Measurements from ENCODE around the gene ADIRF.
"Not testable (repeated sequence)": the region's sequence is repeated elsewhere in the genome, so short reads cannot be mapped to it uniquely, and the experiment has no call there.

The ADIRF gene
- long read RNA-seq, donor 1, transcript ADIRF-201 (3 exons, 917 nt), result major isoform, 79 of 81 reads
- long read RNA-seq, donor 1, partial matches to known transcripts, result 0 of 81 reads
- long read RNA-seq, donor 1, other reads (novel, unspliced or antisense), result 0 of 81 reads
- long read RNA-seq, donor 2, transcript ADIRF-201 (3 exons, 917 nt), result major isoform, 23 of 23 reads
- long read RNA-seq, donor 2, partial matches to known transcripts, result 0 of 23 reads
- long read RNA-seq, donor 2, other reads (novel, unspliced or antisense), result 0 of 23 reads
- long read RNA-seq, donor 3, transcript ADIRF-201 (3 exons, 917 nt), result major isoform, 21 of 21 reads
- long read RNA-seq, donor 3, partial matches to known transcripts, result 0 of 21 reads
- long read RNA-seq, donor 3, other reads (novel, unspliced or antisense), result 0 of 21 reads
- long read RNA-seq, donor 4, transcript ADIRF-201 (3 exons, 917 nt), result major isoform, 25 of 26 reads
- long read RNA-seq, donor 4, partial matches to known transcripts, result 0 of 26 reads
- long read RNA-seq, donor 4, other reads (novel, unspliced or antisense), result 0 of 26 reads
- long read RNA-seq, donor 5, transcript ADIRF-201 (3 exons, 917 nt), result major isoform, 13 of 13 reads
- long read RNA-seq, donor 5, partial matches to known transcripts, result 0 of 13 reads
- long read RNA-seq, donor 5, other reads (novel, unspliced or antisense), result 0 of 13 reads
- long read RNA-seq, donor 6, transcript ADIRF-201 (3 exons, 917 nt), result major isoform, 27 of 29 reads
- long read RNA-seq, donor 6, partial matches to known transcripts, result 0 of 29 reads
- long read RNA-seq, donor 6, other reads (novel, unspliced or antisense), result 0 of 29 reads
- long read RNA-seq, donor 7, transcript ADIRF-201 (3 exons, 917 nt), result major isoform, 68 of 70 reads
- long read RNA-seq, donor 7, partial matches to known transcripts, result 0 of 70 reads
- long read RNA-seq, donor 7, other reads (novel, unspliced or antisense), result 0 of 70 reads
- long read RNA-seq, donor 8, transcript ADIRF-201 (3 exons, 917 nt), result major isoform, 17 of 17 reads
- long read RNA-seq, donor 8, partial matches to known transcripts, result 0 of 17 reads
- long read RNA-seq, donor 8, other reads (novel, unspliced or antisense), result 0 of 17 reads

- peak; percentile 56 for DNase-seq
Measured at GRCh38 chr10:86968271-86968993, at the start of gene ADIRF. Gene ADIRF (plus strand): TSS chr10:86968482. CDS start chr10:86968545, 63 bp downstream.

DNA sequence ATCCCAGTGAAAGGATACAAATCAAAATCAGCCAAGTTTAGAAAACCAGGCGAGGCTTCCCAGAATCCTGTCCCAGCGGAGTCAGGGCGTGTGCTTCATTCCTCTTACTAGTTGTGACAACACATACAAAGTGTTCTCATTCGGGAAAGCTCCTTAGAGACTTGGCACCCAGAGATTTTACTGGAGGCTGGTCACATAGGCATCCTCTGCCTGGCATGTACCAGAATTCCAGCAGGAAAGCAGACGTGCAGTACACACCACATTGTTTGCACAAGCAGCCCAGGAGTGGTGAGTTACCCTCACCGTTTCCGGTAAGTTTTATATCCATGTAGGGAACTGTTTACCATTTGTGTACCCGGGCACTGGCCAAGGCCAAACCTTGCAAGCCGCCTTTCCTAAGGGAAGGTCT, 45.7 kb upstream of the ADIRF start:
- no peak for DNase-seq

GRCh38 chr10:86929468-86930380, 38.6 kb upstream of the ADIRF start:
- no peak for DNase-seq

GRCh38 chr10:86931872-86932271, 36.4 kb upstream of the ADIRF start:
- DNase-seq, result no peak

DNA sequence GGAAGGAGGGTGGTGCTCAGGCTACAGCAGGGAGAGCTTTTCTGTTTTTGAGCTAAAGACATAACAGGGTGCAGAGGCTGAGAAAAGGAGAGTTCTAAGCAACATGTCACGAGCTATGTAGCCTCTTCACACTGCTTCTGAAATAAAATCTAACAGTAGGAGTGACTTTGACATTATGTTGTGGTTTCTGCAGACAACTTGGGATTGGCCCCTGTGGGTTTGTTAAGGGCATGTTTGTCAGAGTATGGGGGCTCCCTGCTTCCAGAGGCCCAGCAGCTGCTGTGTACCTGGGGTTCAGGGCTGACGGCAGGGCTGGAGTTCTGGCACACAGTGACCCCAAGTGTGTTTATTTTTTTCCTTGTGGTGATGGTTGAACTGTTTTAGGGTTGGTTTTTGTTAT, 35.6 kb upstream of the ADIRF start:
- no peak for DNase-seq

GRCh38 chr10:86934162-86934711, 34.0 kb upstream of the ADIRF start:
- DNase-seq, result not testable (repeated sequence)

DNA sequence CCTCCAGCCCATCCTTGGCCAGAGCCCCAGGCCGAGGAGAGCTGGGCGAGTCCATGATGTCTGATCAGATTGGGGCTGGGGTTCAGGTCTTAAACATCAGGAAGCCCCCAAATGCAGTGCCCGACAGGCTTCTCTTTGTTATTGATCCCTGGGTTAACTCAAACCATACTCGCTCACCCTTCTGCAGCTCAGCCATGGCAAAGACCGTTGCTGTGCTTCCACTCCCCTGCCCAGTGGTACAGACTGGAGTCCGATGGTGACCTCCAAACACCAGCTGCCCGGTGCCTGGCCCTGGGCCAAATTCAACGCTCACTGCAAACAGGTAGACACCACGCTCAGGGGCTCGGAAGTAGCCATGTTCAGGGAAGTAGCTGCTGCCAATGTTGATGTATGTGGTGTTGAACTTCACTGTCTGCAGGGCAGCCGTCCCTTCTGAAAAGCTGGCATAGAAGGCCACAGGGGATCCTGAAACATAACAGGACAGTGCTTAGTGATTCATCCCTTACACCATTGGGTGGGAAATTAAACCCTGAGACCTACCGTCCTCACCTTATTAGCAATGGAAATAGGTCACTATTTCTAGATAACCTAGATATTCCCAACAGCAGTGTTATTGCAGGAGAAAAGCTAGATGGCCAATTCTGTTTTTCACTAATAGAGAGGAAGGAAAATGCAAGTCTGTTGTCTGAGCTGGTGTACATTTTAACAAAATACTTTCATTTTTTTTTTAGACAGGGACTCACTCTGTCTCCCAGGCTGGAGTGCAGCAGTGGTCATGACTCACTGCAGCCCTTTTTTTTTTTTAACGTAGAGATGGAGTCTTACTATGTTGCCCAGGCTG, 31.4 kb upstream of the ADIRF start:
- no peak for DNase-seq

GRCh38 chr10:86937502-86938154, 30.7 kb upstream of the ADIRF start:
- no peak for DNase-seq

GRCh38 chr10:86938260-86938659, 30.0 kb upstream of the ADIRF start:
- DNase-seq, result no peak

DNA sequence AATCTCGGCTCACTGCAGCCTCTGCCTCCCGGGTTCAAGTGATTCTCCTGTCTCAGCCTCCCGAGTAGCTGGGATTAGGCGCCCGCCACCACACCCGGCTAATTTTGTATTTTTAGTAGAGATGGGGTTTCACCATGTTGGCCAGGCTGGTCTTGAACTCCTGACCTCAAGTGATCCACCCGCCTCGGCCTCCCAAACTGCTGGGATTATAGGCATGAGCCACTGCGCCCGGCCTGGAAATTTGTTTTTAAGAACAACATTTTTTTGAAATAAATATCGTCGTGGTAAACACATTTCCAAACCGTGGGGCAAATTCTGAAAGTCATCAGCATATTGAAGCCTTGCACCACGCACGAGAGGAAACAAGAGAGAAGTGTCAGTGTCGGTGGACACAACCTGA, 28.2 kb upstream of the ADIRF start:
- not testable (repeated sequence) for DNase-seq

GRCh38 chr10:86940677-86941076, 27.6 kb upstream of the ADIRF start:
- no peak for DNase-seq

DNA sequence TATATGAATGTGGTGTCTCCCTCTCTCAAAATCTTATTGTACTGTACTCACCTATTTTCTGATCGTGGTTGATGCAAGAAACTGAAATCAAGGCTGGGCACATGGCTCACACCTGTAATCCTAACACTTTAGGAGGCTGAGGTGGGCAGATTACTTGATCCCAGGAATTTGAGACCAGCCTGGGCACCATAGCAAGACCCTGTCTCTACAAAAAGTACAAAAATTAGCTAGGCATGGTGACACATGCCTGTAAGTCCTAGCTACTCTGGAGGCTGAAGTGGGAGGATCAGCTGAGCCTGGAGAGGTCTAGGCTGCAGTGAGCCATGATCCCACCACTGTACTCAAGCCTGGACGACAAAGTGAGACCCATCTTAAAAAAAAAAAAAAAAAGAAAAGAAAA, 26.9 kb upstream of the ADIRF start:
- no peak for DNase-seq

DNA sequence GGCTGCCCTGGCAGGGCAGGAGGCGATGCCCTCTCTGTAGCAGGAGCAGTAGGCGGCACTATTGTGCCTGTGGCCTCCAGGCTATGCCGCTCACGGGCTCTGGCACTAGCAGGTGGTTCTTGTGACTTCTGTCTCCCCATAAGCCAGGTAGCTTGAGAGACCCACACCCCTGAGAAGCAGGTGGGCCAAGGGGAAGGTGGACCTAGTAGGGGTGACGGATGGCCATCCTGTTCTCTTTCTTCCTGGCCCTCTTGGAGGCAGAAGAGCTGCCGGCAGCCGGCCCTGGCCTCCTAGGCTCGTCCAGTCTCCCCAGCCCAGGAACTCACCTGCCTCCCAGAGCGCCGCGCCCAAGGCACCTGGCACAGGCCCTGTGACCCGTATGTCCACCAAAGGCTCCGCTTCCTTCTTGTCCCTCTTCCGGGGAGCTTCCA, 26.3 kb upstream of the ADIRF start:
- DNase-seq, result no peak

DNA sequence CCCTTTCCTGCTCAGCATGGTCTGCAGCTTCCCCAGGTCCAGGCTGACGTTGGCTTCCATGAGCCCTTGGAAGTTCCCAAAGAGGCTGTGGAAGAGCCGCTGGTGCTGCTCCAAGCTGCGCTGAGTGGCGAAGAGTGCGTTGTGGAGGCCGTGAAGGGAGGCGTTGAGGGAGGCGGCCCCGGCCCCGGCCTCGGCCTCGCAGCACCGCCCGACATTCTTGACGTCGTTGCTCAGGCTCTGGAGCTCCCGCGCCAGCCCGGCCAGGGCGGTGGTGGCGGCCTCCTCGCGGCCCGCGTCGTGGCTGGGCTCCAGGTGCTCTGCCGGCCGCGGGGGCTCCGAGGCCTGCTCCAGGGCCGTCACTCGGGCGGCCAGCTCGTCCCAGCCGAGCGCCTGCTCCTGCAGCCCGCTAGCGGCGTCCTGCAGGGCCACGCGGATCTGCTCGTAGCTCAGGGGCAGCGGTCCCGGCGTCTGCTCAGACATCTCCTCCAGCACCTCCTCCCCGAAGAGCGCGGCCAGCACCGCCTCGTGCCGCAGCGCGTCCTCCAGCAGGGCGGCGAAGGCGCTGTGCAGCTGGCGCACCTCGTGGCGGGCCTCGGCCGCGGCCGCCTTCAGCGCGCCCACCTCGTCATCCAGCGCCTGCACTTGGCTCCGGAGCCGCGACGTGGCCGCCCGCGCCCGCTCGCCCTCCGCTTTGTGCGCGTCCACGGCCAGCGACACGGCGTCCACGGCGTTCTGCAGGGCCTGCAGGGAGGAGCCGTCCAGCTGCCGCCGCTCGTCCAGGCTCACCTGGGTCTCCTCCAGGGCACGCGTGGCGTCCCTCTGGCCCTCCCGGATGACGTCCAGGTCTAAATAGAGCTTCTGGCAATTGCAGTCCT, 25.6 kb upstream of the ADIRF start:
- no peak for DNase-seq

- DNase-seq, result no peak
Measured at GRCh38 chr10:86943316-86944030, 24.8 kb upstream of the ADIRF start.

DNA sequence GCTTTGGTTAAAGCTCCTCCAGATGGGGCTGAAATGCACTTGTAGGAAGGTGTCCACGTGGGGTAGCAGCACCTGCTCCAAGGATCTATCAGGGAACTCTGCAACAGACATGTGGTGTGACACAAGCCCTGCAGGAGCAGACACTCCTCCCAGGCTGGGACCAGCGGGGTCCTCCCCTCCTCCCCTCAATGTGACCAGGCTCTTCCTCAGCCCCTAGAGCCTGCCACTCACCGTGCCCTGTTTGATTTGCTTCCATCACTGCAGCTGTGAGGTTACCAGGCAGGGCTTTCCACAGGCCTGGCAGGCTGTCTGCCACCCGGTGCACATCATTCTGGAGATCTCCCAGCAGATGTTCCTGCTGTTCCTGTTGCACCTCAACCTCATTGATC, 24.3 kb upstream of the ADIRF start:
- no peak for DNase-seq

DNA sequence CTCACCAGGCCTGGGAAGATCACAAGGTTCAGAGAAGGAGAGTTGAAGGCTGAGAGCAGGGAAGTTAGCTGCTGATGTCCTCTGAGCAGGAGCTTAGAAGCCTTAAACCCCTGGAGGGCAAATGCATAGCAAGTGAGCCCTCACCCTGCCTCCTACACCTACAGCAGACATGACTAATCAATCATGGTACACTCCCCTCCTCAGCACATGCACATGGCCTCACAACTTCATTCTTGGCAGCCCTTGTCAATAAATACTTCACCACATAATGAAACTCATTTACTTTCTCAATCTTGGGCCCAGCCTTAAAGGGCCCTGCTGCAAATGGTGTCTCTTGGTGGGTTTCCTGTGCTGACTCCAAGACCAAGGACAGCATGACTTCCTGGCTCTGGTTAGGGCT, 23.8 kb upstream of the ADIRF start:
- DNase-seq, result no peak

DNA sequence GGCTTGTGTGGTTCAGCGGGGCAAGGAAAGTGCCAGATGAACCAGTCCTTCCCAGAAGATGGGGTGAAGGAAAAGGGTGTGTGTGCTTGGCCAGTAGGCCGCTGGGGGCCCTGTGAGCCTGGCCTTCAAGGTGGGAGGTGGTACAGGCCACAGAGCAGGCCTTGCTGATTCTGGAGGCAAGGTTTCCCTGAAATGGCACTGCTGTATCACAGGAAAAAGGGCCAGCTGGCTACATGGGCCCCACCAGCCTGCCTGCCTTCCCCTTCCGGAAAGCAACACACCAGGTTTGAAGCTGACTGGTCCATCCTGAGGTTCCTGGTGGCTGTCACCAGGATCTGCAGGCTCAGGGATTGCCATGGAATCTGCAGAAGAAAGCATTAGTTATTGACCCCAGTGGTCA, 23.4 kb upstream of the ADIRF start:
- no peak for DNase-seq

Data from right kidney (tissue), 9 donors.